A673 (cell line): ENCODE measurements around the gene MORN1.

Experiments
- EZH2 ChIP-seq: fragments of 200-600 bp; sonication (generic); IDR thresholded peaks from 2 replicates; pipeline ENCODE4 v1.6.1; 2017; ENCODE audit warnings: borderline replicate concordance, low read depth, mild to moderate bottlenecking, mixed read lengths, antibody characterized with exemption, low read length; ENCODE audit not compliant: poor library complexity, severe bottlenecking
- TF ChIP-seq, protein P1 (sequence below): fragments of 300-800, 200-600 bp; sonication (generic); conservative IDR thresholded peaks from 2 replicates; pipeline ENCODE4 v1.5.1; 2017; ENCODE audit warnings: low read depth, mild to moderate bottlenecking, antibody characterized with exemption, low read length, moderate library complexity, mixed read lengths

DNA sequence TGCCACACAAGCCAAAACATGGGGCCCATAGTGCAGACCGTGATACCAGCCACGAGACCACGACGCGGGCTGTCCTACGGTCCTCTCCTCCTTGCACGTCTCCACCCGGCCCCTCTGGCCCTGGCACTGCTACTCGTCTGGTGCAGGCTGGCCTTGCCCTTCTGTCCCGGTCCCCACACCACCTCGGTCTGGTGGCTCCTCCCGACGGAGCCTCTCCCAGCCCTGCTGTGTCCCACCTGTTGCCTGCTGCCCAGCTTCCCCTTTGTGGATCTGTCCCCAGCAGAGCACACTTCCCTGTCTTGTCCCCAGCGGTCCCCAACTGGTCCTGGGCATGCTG is 50.5 kb downstream of the MORN1 start:
- TF ChIP-seq, protein P1, sequence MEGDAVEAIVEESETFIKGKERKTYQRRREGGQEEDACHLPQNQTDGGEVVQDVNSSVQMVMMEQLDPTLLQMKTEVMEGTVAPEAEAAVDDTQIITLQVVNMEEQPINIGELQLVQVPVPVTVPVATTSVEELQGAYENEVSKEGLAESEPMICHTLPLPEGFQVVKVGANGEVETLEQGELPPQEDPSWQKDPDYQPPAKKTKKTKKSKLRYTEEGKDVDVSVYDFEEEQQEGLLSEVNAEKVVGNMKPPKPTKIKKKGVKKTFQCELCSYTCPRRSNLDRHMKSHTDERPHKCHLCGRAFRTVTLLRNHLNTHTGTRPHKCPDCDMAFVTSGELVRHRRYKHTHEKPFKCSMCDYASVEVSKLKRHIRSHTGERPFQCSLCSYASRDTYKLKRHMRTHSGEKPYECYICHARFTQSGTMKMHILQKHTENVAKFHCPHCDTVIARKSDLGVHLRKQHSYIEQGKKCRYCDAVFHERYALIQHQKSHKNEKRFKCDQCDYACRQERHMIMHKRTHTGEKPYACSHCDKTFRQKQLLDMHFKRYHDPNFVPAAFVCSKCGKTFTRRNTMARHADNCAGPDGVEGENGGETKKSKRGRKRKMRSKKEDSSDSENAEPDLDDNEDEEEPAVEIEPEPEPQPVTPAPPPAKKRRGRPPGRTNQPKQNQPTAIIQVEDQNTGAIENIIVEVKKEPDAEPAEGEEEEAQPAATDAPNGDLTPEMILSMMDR: no peak
- TF ChIP-seq EZH2: no peak
